Measurements from ENCODE around the gene RARG. TPM values are rescaled to one million over a fixed set of nuclear protein-coding genes. Genes with fewer than 3 reads are reported as not detected.

Gene RARG
- total RNA-seq, 1 donor from 2014 or later = 5.2 TPM

- DNase-seq (ENCODE audit: low spot score, unreplicated experiment) = no peak
- TF ChIP-seq CTCF (IDR thresholded peaks at IDR 0.05; ENCODE audit: unreplicated experiment) = no peak
- H3K9me3 Mint-ChIP-seq (ENCODE audit: low read depth) = no peaks in the 10 kb centered on the region
- no peaks in the 10 kb centered on the region for H3K4me1 Mint-ChIP-seq (ENCODE audit: low read depth)
- peaks cover 47% of the 10 kb centered on the region for H3K27me3 Mint-ChIP-seq
- peaks cover 2% of the 10 kb centered on the region for H3K36me3 Mint-ChIP-seq (ENCODE audit: insufficient read depth)
- no peak overlapping the region for H3K4me3 Mint-ChIP-seq (ENCODE audit: low read depth)
- no peak overlapping the region for H3K27ac Mint-ChIP-seq
Measured at GRCh38 chr12:53193985-53194716, 37.9 kb downstream of the RARG start.

- Mint-ChIP-seq H3K9me3 (ENCODE audit: low read depth) (no peaks in the 10 kb centered on the region), H3K4me3 (ENCODE audit: low read depth) (no peak overlapping the region), H3K4me1 (ENCODE audit: low read depth) (no peaks in the 10 kb centered on the region), H3K27ac (no peak overlapping the region), H3K27me3 (peaks cover 36% of the 10 kb centered on the region), H3K36me3 (ENCODE audit: insufficient read depth) (peaks cover 2% of the 10 kb centered on the region)
- no peak for DNase-seq (ENCODE audit: low spot score, unreplicated experiment)
- no peak for TF ChIP-seq CTCF (IDR thresholded peaks at IDR 0.05; ENCODE audit: unreplicated experiment)
Measured at GRCh38 chr12:53193040-53193439, 39.0 kb downstream of the RARG start.

GRCh38 chr12:53192531-53193021 is 39.4 kb downstream of the RARG start:
- no peak for DNase-seq (ENCODE audit: low spot score, unreplicated experiment)
- Mint-ChIP-seq H3K4me3 (ENCODE audit: low read depth) (no peak overlapping the region), H3K27ac (no peak overlapping the region), H3K9me3 (ENCODE audit: low read depth) (no peaks in the 10 kb centered on the region), H3K27me3 (peaks cover 32% of the 10 kb centered on the region), H3K36me3 (ENCODE audit: insufficient read depth) (peaks cover 4% of the 10 kb centered on the region), H3K4me1 (ENCODE audit: low read depth) (no peaks in the 10 kb centered on the region)
- no peak for TF ChIP-seq CTCF (IDR thresholded peaks at IDR 0.05; ENCODE audit: unreplicated experiment)

- Mint-ChIP-seq H3K9me3 (ENCODE audit: low read depth) (no peaks in the 10 kb centered on the region), H3K27me3 (peaks cover 28% of the 10 kb centered on the region), H3K36me3 (ENCODE audit: insufficient read depth) (peaks cover 8% of the 10 kb centered on the region), H3K27ac (no peak overlapping the region), H3K4me3 (ENCODE audit: low read depth) (no peak overlapping the region), H3K4me1 (ENCODE audit: low read depth) (no peaks in the 10 kb centered on the region)
- DNase-seq (ENCODE audit: low spot score, unreplicated experiment) = no peak
- TF ChIP-seq CTCF (IDR thresholded peaks at IDR 0.05; ENCODE audit: unreplicated experiment) = no peak
Measured at GRCh38 chr12:53191885-53192530, 40.0 kb downstream of the RARG start.

GRCh38 chr12:53191096-53191884 is 40.7 kb downstream of the RARG start:
- TF ChIP-seq CTCF (IDR thresholded peaks at IDR 0.05; ENCODE audit: unreplicated experiment) = no peak
- no peaks in the 10 kb centered on the region for H3K9me3 Mint-ChIP-seq (ENCODE audit: low read depth)
- H3K36me3 Mint-ChIP-seq (ENCODE audit: insufficient read depth) = peaks cover 12% of the 10 kb centered on the region
- no peak overlapping the region for H3K4me3 Mint-ChIP-seq (ENCODE audit: low read depth)
- no peaks in the 10 kb centered on the region for H3K4me1 Mint-ChIP-seq (ENCODE audit: low read depth)
- no peak overlapping the region for H3K27ac Mint-ChIP-seq
- peaks cover 23% of the 10 kb centered on the region for H3K27me3 Mint-ChIP-seq
- no peak for DNase-seq (ENCODE audit: low spot score, unreplicated experiment)

All from progenitor cell of endocrine pancreas (in vitro differentiated cells).